H9 (cell line): ENCODE measurements around the gene KCTD20. TPM values are rescaled to one million over a fixed set of nuclear protein-coding genes. Genes with fewer than 3 reads are reported as not detected.

Source experiments
- DNase-seq: peaks from one replicate; pipeline ENCODE4 v3.0.0-alpha.2; 2017
- H2AFZ ChIP-seq: one replicate; pipeline ENCODE4 v1.6.1; 2013; ENCODE audit warnings: mild to moderate bottlenecking, low read length, control low read depth, moderate library complexity
- H2AK5ac ChIP-seq: 2 replicates; pipeline ENCODE4 v1.6.1; 2013; ENCODE audit warnings: low read length, control low read depth, mixed read lengths; ENCODE audit not compliant: insufficient read length
- H2BK120ac ChIP-seq: one replicate; pipeline ENCODE4 v1.6.1; 2013; ENCODE audit warnings: low read depth, mild to moderate bottlenecking, low read length, control low read depth, inconsistent platforms; ENCODE audit not compliant: poor library complexity, severe bottlenecking
- H2BK12ac ChIP-seq: 2 replicates; pipeline ENCODE4 v1.6.1; 2013; ENCODE audit warnings: low read length, control low read depth, mixed read lengths, low read depth; ENCODE audit not compliant: insufficient read length
- H2BK15ac ChIP-seq: 2 replicates; pipeline ENCODE4 v1.6.1; 2013; ENCODE audit warnings: low read depth, low read length, control low read depth
- H2BK20ac ChIP-seq: one replicate; pipeline ENCODE4 v1.6.1; 2013; ENCODE audit warnings: low read depth, mild to moderate bottlenecking, low read length, control low read depth, inconsistent platforms; ENCODE audit not compliant: poor library complexity, severe bottlenecking
- H2BK5ac ChIP-seq: 2 replicates; pipeline ENCODE4 v1.6.1; 2013; ENCODE audit warnings: low read length, control low read depth, mixed read lengths; ENCODE audit not compliant: insufficient read length
- H3K14ac ChIP-seq: 2 replicates; pipeline ENCODE4 v1.6.1; 2013; ENCODE audit warnings: low read length, control low read depth; ENCODE audit not compliant: insufficient read depth
- H3K18ac ChIP-seq: 2 replicates; pipeline ENCODE4 v1.6.1; 2013; ENCODE audit warnings: low read depth, mild to moderate bottlenecking, mixed read lengths, low read length, control low read depth; ENCODE audit not compliant: insufficient read length
- H3K23ac ChIP-seq: 2 replicates; pipeline ENCODE4 v1.6.1; 2013; ENCODE audit warnings: low read length, control low read depth, mixed read lengths, low read depth; ENCODE audit not compliant: insufficient read length
- H3K23me2 ChIP-seq: 2 replicates; pipeline ENCODE4 v1.6.1; 2013; ENCODE audit warnings: low read depth, mild to moderate bottlenecking, mixed read lengths, low read length, control low read depth; ENCODE audit not compliant: insufficient read length, poor library complexity, severe bottlenecking
- H3K27ac ChIP-seq: 2 replicates; pipeline ENCODE4 v1.5.1; 2013; ENCODE audit warnings: low read length, control low read depth, mixed read lengths, low read depth; ENCODE audit not compliant: insufficient read length
- H3K27me3 ChIP-seq: 2 replicates; pipeline ENCODE4 v1.6.1; 2013; ENCODE audit warnings: low read length, control low read depth, inconsistent platforms; ENCODE audit not compliant: insufficient read depth
- H3K4ac ChIP-seq: 2 replicates; pipeline ENCODE4 v1.6.1; 2013; ENCODE audit warnings: low read depth, mild to moderate bottlenecking, control low read depth, inconsistent platforms, low read length, moderate library complexity
- H3K4me1 ChIP-seq: 2 replicates; pipeline ENCODE4 v1.6.1; 2013; ENCODE audit warnings: low read length, control low read depth, inconsistent platforms; ENCODE audit not compliant: insufficient read depth
- H3K4me2 ChIP-seq: 2 replicates; pipeline ENCODE4 v1.6.1; 2013; ENCODE audit warnings: low read length, control low read depth, mixed read lengths; ENCODE audit not compliant: insufficient read length, insufficient read depth
- H3K56ac ChIP-seq: 2 replicates; pipeline ENCODE4 v1.6.1; 2013; ENCODE audit warnings: low read depth, mild to moderate bottlenecking, mixed read lengths, low read length, control low read depth; ENCODE audit not compliant: insufficient read length
- H3K79me1 ChIP-seq: 2 replicates; pipeline ENCODE4 v1.6.1; 2013; ENCODE audit warnings: low read depth, mild to moderate bottlenecking, moderate library complexity, low read length, control low read depth, inconsistent platforms; ENCODE audit not compliant: insufficient read depth, poor library complexity, severe bottlenecking
- H3K79me2 ChIP-seq: 2 replicates; pipeline ENCODE4 v1.6.1; 2013; ENCODE audit warnings: low read length, control low read depth, inconsistent platforms; ENCODE audit not compliant: insufficient read depth
- H3K9ac ChIP-seq: 2 replicates; pipeline ENCODE4 v1.6.1; 2013; ENCODE audit warnings: low read length, control low read depth, mixed read lengths; ENCODE audit not compliant: insufficient read length; ENCODE audit errors: extremely low read depth
- H3K9me3 ChIP-seq: one replicate; pipeline ENCODE4 v1.6.1; 2013; ENCODE audit warnings: low read depth, low read length, inconsistent platforms; ENCODE audit not compliant: control insufficient read depth
- H3T11ph ChIP-seq: one replicate; pipeline ENCODE4 v1.6.1; 2013; ENCODE audit warnings: mild to moderate bottlenecking, low read length, control low read depth, inconsistent platforms
- H4K20me1 ChIP-seq: one replicate; pipeline ENCODE4 v1.6.1; 2013; ENCODE audit not compliant: control insufficient read depth, insufficient read length, insufficient read depth
- H4K5ac ChIP-seq: 2 replicates; pipeline ENCODE4 v1.6.1; 2013; ENCODE audit warnings: low read depth, mild to moderate bottlenecking, mixed read lengths, low read length, control low read depth; ENCODE audit not compliant: insufficient read length
- H4K8ac ChIP-seq: replicated peaks from 2 replicates; pipeline ENCODE4 v1.6.1; 2013; ENCODE audit warnings: low read length, control low read depth, mixed read lengths, low read depth; ENCODE audit not compliant: insufficient read length
- H4K91ac ChIP-seq: 2 replicates; pipeline ENCODE4 v1.6.1; 2013; ENCODE audit warnings: low read depth, mild to moderate bottlenecking, moderate library complexity, mixed read lengths, low read length, control low read depth; ENCODE audit not compliant: insufficient read length
- H3K27ac Mint-ChIP-seq, 3 experiments: 2 replicates in 2 of 3; 3 replicates in 1 of 3; pipeline ENCODE4 v1.8.0; 2020 to 2021; ENCODE audit warnings: mixed read lengths in 3 of 3, mild to moderate bottlenecking in 1 of 3, moderate library complexity in 1 of 3
- H3K27me3 Mint-ChIP-seq: 2 replicates; pipeline ENCODE4 v1.8.0; 2021; ENCODE audit warnings: low read depth, mild to moderate bottlenecking, moderate library complexity, mixed read lengths
- H3K36me3 Mint-ChIP-seq, 3 experiments: 2 replicates in 2 of 3; 3 replicates in 1 of 3; pipeline ENCODE4 v1.8.0; 2020 to 2021; ENCODE audit warnings: low read depth in 3 of 3, mixed read lengths in 3 of 3; ENCODE audit not compliant: insufficient read depth in 1 of 3
- H3K4me1 Mint-ChIP-seq, 2 experiments: 2 replicates each; pipeline ENCODE4 v1.8.0; 2020; ENCODE audit warnings: mixed read lengths in 2 of 2
- H3K4me3 Mint-ChIP-seq, 2 experiments: 2 replicates in 1 of 2; 3 replicates in 1 of 2; pipeline ENCODE4 v1.8.0; 2020 to 2021; ENCODE audit warnings: mild to moderate bottlenecking in 2 of 2, mixed read lengths in 2 of 2, moderate library complexity in 1 of 2
- H3K9me3 Mint-ChIP-seq, 2 experiments: 2 replicates in 1 of 2; 3 replicates in 1 of 2; pipeline ENCODE4 v1.8.0; 2020; ENCODE audit warnings: mild to moderate bottlenecking in 2 of 2, mixed read lengths in 2 of 2, moderate library complexity in 1 of 2
- total RNA-seq: library from RNA; stranded (reverse); gene quantifications from 2 replicates; pipeline ENCODE4 v1.2.1, GENCODE V29; 2021
- TF ChIP-seq, protein P1 (sequence below): fragments of 200-600 bp; sonication (generic); conservative IDR thresholded peaks from 3 replicates; pipeline ENCODE4 v1.8.0; 2021; ENCODE audit warnings: antibody characterized with exemption, mild to moderate bottlenecking

The KCTD20 gene
- total RNA-seq, 1 experiment from 2014 or later, result 22.6 TPM

DNA sequence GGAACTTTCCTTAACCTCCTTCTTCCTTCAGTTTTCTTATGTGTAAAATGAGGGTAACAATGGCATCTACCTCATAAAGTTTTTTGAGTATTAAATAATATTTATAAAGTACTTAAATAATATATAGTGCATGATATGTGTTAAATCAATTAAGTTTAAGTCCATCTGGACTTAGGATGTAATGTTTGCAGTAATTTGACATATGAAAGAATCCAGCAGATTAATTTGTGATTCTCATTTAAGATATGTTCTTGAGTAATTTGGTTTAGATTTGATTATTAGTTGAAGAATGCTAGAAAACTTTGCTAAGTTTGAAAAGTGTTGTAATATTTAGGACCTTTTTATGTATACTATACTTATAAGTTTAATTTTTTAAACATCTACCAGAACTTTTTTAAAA, 18.1 kb downstream of the KCTD20 start:
- Histone ChIP-seq H3K4ac (no peak overlapping the region), H3K23ac (no peak overlapping the region), H4K5ac (no peak overlapping the region), H3K56ac (no peak overlapping the region), H2AK5ac (no peak overlapping the region), H2BK20ac (no peak overlapping the region), H3K79me2 (peaks cover 11% of the 10 kb centered on the region; the same call in 1 of the 2 replicates), H4K8ac (no peak overlapping the region), H2AFZ (no peak overlapping the region), H2BK12ac (no peak overlapping the region), H2BK15ac (no peak overlapping the region), H3K14ac (no peak overlapping the region), H2BK5ac (no peak overlapping the region), H3K4me2 (no peak overlapping the region), H3K27me3 (no peaks in the 10 kb centered on the region), H3K18ac (no peak overlapping the region), H3T11ph (no peak overlapping the region), H3K23me2 (no peaks in the 10 kb centered on the region), H3K79me1 (peaks cover 10% of the 10 kb centered on the region), H2BK120ac (no peak overlapping the region), H3K27ac (no peak overlapping the region), H3K9me3 (no peaks in the 10 kb centered on the region), H4K20me1 (no peaks in the 10 kb centered on the region), H3K9ac (no peak overlapping the region), H4K91ac (no peak overlapping the region), H3K4me1 (no peaks in the 10 kb centered on the region)
- DNase-seq, result no peak
- peaks cover 0 to 1% (median 0%) of the 10 kb centered on the region in 3 experiments; a peak in 2 of 7 replicates for H3K36me3 Mint-ChIP-seq
- H3K4me1 Mint-ChIP-seq, result peaks cover 11 to 17% of the 10 kb centered on the region in 2 experiments
- no peaks in the 10 kb centered on the region for H3K9me3 Mint-ChIP-seq
- TF ChIP-seq, protein P1, sequence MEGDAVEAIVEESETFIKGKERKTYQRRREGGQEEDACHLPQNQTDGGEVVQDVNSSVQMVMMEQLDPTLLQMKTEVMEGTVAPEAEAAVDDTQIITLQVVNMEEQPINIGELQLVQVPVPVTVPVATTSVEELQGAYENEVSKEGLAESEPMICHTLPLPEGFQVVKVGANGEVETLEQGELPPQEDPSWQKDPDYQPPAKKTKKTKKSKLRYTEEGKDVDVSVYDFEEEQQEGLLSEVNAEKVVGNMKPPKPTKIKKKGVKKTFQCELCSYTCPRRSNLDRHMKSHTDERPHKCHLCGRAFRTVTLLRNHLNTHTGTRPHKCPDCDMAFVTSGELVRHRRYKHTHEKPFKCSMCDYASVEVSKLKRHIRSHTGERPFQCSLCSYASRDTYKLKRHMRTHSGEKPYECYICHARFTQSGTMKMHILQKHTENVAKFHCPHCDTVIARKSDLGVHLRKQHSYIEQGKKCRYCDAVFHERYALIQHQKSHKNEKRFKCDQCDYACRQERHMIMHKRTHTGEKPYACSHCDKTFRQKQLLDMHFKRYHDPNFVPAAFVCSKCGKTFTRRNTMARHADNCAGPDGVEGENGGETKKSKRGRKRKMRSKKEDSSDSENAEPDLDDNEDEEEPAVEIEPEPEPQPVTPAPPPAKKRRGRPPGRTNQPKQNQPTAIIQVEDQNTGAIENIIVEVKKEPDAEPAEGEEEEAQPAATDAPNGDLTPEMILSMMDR, result no peak
- no peak overlapping the region for H3K4me3 Mint-ChIP-seq
- no peaks in the 10 kb centered on the region for H3K27me3 Mint-ChIP-seq
- no peak overlapping the region for H3K27ac Mint-ChIP-seq
